ENCODE data around the gene GNA12.

GNA12 gene

DNA sequence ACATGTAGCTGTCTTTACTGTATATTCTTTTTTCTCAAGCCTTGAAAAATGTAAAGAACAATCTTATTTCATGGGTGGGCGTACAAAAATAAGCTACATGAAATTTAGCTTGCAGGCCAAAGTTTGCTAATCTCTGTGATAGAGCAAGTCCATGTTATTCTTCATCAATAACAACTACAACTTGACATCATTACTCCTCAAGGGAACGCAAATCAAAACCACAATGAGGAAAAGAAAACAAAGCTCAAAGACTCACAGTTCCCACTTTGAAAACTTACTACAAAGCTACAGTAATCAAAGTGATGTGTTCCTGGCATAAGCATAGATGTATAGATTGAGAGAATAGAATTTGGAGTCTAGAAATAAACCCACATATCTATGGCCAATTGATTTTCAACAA lies 62.5 kb downstream of the GNA12 start:
- DNase-seq (ENCODE audit: low read depth in 2 of 2), result no peak

DNA sequence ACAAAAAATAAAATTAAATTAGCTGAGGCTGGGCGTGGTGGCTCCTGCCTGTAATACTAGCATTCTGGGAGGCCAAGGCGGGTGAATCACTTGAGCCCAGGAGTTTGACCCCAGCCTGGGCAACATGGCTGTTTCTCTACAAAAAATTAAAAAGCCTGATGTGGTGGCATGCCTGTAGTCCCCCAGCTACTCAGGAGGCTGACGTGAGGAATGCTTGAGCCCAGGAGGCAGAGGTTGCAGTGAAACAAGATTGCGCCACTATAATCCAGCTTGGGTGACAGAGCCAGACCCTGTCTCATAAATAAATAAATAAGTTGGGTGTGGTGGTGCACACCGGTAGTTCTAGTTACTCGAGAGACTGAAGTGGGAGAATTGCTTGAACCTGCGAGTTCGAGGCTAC lies 65.1 kb downstream of the GNA12 start:
- DNase-seq (ENCODE audit: low read depth in 2 of 2), result no peak

DNA sequence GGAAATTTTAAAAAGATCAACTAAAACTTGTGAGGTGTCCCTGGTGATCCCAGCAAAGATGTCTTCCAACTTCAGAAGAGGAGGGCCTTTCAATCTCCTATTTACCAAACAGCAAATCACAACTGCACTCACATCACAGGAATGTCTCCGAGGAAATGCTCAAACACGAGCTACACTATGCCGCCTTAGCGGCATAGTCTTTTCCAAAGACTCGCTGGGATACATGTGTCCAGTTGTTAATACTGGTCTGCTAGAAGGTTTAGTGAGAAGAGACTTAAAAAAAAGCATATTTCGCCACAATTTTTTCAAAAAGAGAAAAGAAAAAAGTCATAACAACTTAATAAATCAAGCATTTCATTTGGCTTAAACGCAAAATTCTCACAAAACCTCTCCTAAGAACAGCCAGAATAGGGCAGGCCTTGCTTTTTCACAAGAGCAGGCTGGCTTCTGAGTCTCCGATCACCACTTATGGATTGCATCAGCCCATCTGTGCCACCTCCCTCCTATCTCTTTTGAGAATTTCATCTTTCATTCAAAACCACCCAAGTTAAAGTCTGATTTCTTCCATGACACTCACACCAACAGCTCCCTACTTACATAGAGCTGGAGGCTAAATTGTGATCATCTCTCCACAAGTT lies 66.1 kb downstream of the GNA12 start:
- DNase-seq (ENCODE audit: low read depth in 2 of 2), result no peak

DNA sequence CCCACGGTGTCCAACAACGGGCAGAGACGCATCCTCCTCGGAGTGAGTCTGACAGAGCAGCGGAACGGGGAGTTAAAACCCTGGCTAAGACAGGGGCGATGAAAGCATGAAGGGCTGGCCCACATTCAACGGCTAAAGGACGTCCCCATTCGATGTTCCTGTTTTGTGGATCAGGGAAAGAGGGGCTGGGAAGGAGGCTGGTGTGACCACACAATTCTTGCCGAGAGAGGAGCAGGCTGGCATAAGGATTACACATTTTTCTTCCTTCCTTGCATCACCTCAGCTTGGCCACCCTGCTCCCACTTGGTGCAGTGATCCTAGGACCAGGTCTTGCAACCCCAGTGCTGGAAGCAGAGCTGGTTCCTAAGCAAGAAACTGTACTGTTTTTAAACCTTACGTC lies 67.7 kb downstream of the GNA12 start:
- no peak for DNase-seq (ENCODE audit: low read depth in 2 of 2)

DNA sequence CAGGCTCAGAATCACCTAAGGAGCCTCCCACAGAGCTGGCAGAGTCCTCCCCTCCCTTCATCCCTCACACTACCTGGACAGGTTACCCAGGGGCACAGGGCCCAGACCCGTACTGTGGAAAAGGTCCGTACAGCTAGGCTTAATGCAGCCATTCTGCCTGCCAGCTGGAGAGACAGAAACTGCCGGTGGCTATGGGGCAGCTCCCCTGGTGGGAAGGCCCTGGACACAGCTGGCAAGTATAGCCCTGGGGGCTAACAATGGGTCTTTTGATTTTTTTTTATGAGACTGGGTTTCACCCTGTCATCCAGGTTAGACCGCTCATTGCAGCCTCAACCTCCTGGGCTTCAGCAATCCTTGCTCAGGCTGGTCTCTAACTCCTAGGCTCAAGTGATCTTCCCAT lies 68.3 kb downstream of the GNA12 start:
- DNase-seq (ENCODE audit: low read depth in 2 of 2), result no peak

DNA sequence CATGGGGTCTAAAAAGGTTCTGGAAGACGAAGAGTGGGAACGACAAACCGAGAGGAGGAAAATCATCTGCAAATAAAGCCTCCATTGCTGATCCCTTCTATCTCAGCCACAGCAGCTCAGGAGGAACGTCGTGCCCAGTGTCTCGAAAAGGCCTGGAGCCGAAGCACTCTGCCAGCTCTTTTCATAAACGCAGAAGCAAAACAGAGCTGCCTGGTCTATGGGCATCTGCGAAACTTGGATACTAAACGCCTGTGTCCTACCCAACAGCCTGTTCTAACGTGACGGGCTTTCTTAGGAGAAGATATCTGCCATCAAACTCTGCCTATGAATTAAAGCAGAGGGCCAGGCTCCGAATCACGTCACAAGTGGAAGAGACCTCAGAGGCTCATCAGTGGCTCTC lies 68.7 kb downstream of the GNA12 start:
- no peak for DNase-seq (ENCODE audit: low read depth in 2 of 2)

DNA sequence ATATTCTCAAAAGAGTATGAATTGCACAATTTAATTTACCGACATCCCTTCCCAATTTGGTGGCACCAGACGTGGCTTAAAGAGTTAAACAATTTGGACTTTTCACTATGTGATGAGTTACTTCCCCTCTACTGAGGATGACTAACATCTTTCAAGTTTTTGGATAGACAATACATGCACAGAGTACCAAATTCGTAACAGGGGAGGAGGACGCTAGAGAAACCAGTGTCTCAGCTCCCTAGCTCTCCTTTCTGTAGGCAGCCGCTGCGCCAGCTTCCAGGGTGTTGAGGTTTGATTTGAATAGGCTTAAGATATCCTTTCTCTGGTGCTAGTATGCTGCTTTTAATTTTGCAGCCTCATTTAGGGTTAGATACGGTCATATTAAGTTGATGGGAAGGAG lies 69.2 kb downstream of the GNA12 start:
- DNase-seq (ENCODE audit: low read depth in 2 of 2), result no peak

DNA sequence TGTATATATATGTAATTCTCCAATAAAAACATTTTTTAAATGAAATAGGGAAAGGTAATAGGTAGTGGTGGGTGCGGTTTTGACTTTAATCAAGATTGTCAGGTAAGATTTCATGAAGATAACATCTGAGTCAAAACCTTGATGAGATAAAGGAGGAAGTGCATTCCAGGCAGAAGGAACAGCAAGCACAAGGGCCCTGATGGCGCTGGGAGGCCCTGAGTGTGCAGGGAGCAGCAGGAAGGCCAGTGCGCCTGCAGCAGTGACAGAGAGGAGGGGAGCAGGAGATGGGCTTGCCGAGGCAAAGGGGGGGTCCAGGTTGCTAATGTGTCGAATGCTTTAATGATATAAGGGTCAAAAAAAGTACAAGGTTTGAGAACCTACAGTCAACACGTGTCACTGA lies 69.8 kb downstream of the GNA12 start:
- no peak for DNase-seq (ENCODE audit: low read depth in 2 of 2)

DNA sequence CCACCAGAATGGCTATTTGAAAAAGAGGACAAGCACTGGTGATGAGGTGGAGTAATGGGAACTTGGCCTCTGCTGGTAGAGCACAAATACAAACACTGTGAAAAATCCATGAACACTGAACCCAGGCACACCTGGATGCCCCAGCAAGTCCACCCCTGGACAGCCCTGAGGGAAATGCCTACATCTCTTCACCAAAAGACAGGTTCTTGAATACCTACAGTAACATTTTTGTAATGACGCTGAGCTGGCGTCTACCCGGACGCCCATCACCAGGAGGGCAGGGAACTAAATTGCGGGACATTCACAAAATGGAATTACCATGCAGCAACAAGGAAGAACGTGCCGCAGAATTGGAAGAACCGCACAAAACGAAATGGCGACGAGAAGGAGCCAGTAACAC lies 70.5 kb downstream of the GNA12 start:
- DNase-seq (ENCODE audit: low read depth in 2 of 2), result no peak

DNA sequence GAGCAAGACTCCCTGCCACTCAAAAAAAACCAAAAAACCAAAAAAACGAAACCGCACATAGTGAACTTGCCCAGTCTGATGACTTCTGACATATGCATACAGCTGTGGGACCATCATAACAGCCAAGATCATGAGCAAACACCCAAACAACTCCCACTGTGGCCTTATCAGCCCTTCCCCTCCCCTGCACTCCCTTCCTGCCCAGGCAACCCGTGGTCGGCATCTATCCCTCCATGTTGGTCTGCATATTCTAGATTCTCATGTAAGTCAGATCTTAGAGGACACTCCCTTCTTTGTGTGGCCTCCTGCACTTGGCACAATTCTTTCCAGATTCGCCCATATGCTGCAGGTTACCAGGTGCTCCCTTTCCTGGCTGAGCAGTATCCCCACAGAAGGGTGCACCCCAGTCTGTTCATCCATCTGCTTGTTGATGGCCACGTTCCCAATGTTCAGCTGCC lies 72.8 kb downstream of the GNA12 start:
- DNase-seq (ENCODE audit: low read depth in 2 of 2), result no peak

DNA sequence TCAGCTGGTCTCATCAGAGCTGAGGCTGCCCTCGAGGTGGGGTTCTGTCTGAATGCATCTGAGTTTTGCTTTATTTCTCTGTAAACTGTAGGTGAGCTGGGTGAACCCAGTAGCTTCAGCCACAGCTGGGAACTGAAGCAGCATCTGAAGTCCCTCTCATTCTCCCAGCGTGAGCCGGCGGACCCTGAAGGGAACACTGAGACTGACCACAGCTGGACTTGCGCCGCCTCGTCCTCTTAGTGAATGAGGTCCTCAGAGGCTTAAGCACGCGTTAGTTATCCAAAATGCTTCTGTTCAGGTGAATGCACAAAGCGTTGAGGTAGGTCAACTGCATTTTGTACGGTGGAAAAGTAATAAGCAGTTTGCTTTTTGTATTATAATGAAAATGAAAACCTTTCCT lies 79.5 kb downstream of the GNA12 start:
- no peak for DNase-seq (ENCODE audit: low read depth in 2 of 2)

DNA sequence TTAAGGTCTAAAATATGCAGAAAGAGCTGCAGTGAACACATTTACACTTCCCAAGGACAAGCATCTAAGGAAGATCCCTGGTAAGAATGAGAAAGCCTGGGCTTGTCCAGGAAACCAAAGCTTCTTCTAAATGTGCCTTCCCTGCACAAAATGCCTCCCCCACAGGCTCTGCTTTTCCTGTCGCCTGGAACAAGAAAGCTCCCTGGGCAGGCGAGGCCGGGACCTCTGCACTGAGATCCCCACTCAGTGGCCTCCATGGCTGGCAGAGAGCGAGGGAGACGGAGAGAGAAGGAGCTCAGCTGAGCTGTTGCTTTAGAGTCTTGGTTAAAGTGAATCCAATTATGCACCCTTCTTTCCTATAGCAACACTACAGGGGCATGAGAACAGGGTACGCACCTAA lies 80.5 kb downstream of the GNA12 start:
- no peak for DNase-seq (ENCODE audit: low read depth in 2 of 2)

DNA sequence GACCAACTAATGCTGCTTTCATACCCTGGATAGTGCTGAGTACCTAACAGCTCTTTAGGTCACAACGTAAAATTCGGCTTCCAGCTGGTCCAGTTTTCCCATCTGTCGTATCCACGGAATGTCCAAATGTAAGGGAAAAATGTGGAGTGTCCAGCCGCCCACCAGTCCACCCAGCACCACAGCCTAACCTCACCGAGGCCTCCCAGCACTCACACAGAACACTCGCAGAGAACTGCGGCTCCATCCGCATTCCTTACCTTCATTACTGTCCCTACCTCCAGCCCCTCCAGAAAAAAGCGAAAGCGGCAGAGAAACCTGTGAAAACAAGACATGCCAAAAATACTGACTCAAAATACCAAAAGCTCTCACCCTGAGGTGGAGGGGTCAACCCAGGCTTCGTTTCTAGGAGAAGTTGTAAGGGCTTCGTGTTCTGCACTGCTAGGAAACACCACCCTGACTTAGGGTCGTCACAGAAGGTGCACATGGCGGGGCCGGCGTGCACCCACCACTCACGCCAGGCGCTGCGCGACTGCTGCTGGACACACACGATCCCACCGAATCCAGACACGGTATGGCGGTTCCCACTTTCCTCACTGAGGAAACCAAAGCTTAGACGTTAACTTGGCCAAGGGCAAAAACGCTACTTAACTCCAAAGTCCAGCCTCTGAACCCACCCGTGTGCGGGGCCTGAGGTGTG lies 82.2 kb downstream of the GNA12 start:
- no peak for DNase-seq (ENCODE audit: low read depth in 2 of 2)

DNA sequence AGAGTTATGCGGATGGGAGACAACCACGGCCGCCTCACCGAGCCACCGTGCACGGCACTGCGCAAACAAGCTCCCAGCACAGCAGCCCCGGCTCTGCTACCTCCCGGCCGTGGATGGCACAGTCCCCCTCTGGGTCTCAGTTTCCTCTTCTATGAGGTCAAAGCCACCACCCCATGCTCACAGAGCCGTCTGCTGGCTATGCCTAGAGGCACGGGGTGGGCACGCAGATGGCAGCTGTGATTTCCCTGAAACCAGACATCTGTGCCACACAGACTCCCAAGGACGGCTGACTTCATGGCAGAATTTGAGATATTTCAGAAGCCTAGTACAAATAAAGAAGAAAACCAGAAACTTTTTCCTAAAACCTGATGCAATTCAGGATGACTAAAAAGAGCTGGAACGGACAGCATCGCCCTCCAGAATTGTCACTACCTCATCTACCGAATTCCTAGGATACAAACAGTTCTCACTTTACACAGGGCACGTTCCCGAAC lies 82.9 kb downstream of the GNA12 start:
- no peak for DNase-seq (ENCODE audit: low read depth in 2 of 2)

DNA sequence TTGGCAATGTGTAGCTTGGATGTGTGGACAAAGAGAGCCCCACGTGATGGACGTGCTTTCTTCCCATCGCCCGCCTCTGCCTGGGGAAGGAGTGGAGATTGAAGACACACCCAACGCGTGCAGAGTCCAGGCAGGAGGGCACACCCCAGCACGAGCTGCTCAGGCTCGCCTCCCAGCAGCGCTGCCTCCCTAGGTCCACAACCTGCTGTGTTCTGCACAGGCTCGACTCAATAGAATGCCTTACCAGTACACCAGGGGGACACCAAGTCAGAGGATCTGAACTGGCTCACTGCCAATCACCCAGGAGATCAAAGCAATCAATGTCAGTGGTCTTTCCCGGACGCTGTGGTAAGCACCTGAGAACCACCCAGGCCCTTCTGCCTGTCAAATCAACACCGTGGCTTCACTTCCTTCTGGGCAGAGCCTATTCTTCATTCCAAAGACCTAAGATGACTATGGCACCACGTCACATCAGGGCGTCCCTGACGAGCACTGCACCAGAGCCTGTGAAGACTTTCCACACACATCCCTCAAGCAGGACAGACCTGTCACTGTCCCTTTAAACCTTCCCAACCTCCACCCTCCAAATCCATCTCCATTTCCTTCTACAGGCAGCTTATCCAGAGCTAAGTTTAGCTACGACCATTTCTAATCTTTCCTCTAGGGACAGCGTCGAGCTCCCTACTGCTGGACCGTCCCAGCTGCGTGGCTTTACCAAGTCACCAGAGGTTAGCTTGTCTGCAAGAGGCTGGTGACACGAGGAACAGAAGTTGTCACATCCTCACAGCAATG lies 83.8 kb downstream of the GNA12 start:
- no peak for DNase-seq (ENCODE audit: low read depth in 2 of 2)

DNA sequence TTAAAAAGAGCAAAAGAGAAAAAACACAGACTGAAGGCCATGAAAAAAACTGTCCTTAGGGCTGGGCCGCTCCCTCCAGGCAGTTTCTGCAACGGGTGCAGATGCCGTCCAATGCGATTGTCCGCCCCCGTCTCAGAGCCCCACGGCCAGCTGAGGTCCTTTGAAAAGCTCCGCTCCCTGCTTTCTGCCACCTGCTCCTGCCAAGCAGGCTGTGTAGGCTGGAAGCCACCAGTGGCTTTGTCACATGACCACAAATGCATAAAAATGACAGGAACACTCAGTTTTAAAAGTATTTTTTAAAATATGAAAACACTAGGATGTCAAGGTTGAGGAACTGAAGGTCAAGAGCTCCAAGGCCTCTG lies 84.4 kb downstream of the GNA12 start:
- DNase-seq (ENCODE audit: low read depth in 2 of 2), result no peak

DNA sequence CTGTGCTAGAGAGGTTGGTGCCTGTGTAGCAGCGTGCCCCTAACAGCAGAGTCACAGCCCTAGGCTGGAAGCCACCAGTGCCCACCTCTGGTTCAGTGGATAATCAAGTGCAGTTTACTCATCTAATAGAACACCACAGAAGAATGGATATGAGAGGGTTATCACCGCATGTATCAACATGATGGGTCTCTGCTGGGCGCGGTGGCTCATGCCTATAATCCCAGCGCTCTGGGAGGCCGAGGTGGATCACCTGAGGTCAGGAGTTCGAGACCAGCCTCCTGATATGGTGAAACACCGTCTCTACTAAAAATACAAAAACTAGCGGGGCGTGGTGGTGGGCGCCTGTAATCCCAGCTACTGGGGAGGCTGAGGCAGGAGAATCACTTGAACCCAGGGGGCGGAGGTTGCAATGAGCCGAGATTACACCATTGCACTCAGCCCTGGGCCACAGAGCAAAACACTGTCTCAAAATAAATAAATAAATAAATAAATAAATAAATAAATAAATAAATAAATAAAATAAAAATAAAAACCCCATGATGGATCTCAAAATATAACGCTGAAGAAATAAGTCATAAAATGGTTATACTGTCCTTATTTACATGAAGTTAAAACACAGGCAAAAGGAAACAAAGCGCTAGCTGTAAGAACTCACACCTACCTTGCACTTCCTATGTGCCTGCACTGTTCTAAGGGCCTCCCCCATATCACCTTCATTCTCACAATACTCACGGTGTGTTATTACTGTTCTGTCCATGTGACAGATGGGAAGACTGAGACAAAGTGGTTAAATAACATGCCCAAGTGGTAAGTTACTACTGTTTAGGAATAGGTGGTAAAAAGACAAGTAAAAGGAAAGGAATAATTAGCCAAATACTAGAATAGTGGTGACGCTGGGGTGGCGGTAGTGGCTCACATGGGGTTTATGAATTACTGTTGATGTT lies 85.2 kb downstream of the GNA12 start:
- no peak for DNase-seq (ENCODE audit: low read depth in 2 of 2)

DNA sequence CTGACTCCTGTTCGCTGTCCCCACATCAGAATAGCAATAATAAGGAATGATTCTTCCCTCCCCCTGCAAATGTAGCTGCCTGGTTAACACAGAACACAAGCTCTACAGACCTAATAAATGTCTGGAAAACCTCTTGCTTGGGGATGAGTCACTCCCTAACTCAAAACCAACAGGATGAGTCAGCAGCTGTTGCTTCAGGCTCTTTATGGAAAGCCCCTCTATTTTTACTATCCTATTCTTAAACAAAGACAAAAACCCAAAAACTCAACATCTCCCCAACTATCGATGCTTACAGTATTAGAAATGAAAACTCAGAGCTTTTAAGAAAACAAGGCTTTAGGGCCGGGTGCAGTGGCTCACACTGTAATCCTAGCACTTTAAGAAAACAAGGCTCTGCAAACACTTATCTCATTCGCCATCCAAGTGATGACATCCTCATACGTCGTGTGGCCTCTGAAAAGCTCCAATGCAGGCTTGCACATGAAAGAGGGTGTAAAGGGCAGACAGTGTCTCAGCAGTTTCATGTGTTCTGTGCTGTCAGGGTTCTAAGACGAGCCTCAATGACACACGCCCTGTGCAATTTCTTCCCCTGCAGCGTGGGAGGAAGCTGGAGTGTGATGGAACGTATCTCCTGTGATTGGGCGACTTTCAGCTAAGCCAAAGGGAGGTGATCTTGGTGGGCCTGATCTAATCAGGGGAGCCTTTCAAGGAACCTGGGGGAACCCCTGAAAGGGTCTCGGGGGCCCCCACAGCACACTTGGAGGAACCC lies 86.0 kb downstream of the GNA12 start:
- DNase-seq (ENCODE audit: low read depth in 2 of 2), result peak; percentile 62 to 65

DNA sequence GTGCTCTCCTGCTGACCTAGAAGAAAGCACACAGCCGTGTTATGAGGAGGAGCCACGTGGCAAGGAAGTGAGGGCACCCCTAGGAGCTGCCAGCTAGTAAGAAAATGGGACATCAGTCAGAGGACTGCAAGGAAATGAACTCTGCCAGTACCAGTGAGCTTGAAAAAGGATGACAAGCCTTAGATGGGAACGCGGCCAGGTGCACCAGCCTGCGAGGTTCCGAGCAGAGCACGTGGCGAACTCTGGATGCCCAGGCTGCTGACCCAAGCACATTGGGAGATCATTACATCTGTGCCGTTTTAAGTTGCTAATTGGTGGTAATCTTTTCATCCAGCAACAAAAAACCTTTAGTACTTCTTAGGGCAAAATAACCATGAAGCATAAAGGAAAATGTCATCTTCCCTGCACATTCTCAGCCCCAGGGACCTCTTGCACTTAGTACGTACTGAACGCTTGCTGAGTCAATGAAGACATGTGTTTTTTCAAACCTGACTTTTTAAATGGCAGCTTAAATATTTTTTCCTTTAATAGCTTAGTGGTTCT lies 86.7 kb downstream of the GNA12 start:
- DNase-seq (ENCODE audit: low read depth in 2 of 2), result no peak

DNA sequence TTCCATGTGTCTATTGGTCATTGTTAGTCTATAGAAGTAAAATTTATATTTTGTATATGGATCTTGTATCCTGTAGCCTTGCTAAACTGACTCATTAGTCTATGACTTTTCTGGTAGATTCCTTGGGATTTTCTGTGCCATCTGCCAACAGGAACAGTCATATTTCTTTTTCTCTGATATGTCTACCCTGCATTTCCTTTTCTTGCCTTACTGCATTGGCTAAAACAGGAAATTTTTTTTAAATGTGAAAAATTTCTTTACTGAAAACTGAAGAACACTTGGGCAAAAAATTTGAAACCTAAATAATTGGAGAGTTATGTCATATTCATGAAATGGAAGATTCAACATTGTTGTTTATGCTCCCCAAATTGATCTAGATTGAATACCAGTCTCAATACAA lies 88.6 kb downstream of the GNA12 start:
- DNase-seq (ENCODE audit: low read depth in 2 of 2), result no peak

DNA sequence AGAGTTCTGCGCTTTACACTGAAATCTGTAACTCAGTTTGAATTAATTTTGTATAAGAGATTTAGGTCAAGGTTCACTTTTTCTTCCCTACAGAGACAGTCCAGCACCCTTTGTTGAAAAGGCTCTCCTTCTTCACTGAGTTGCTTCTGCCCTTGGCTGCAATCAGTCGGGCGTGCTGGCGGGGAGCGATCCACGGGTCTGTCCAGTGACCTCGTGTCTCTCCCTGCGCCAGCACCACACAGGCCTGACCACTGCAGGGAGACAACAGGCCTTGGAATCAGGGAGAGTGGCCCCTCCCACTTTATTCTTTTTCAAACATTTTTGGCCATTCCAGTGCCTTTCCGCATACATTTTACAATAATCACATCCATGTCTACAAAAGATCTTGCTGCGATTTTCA lies 89.2 kb downstream of the GNA12 start:
- no peak for DNase-seq (ENCODE audit: low read depth in 2 of 2)

Data from activated CD4-positive, alpha-beta T cell treated with anti-CD3 and anti-CD28 coated beads for 24 hours (primary cell).